ACHN (cell line): ENCODE measurements around the gene SYNE2.
"Not testable (repeated sequence)": the region's sequence is repeated elsewhere in the genome, so short reads cannot be mapped to it uniquely, and the experiment has no call there.

Experiments used
- DNase-seq: peaks from one replicate; pipeline ENCODE4 v3.0.0-alpha.2; 2015
- in situ Hi-C: cut with HindIII; loops from 2 replicates; pipeline ENCODE4 v1.10.0; 2017; ENCODE audit warnings: low sequenced_read_pairs, low pct_ligation_motif_present, low pct_unique_long_range_greater_than_20kb

SYNE2 gene

DNA sequence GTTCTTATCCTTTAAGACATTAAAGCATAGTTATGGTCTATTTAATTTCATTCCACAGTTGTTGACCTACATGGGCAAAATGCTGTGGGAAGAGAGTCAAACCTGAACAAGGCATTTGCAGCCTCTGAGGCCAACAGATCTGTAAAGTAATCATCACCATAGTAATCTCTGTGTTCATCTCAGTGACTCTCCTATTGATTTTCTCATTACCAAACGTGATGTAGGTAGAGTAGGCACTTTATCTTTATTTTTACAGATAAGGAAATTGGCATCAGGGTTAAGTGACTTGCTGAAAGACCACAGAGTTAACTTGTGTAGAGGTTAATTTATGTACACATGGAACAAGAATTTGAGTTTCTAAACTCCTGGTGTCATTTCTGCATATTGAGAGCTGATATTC, 238.4 kb downstream of the SYNE2 start:
- in situ Hi-C loops = no loop called here
- no peak for DNase-seq

DNA sequence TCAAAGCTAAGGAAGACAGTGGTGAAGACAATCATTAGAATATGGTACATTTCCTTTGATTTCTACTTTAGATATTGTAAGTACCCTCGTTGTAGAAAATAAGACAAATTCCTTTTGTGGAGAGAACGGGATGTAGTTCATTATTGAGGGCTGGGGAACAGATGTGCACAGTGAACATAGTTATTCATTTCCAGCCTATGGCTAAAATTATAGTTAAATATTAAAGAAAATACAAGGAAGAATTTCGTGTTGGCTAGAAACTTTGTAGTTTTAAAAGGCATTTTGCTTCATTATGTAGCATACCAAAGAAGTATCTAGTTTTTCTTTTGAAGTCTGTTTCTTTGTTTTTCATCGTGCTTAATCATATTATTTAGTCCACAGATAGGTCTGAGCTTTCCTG, 239.5 kb downstream of the SYNE2 start:
- in situ Hi-C loops = no loop called here

DNA sequence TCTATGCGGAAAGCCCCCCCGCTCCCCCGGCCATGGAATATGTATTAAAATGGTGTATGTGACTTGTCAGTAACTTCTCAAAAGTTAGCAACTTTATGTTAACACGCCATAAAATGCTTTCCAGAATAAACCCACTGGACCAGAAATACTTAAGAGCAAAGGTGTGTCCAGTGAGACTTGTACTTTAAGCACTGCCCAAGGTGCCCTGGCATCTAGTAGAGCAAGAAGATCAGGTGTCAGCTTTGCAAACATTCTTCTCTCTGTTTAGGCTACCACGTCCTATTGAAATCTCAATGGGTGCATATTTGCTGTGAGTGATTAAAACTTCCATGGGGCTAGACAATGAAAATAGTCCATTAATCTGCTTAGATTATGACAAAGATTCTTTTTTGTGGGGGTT, 240.1 kb downstream of the SYNE2 start:
- no peak for DNase-seq
- in situ Hi-C loops = no loop called here

More for the DNA sequence above, 239.5 kb downstream of the SYNE2 start:
- peak; percentile 53 for DNase-seq

DNA sequence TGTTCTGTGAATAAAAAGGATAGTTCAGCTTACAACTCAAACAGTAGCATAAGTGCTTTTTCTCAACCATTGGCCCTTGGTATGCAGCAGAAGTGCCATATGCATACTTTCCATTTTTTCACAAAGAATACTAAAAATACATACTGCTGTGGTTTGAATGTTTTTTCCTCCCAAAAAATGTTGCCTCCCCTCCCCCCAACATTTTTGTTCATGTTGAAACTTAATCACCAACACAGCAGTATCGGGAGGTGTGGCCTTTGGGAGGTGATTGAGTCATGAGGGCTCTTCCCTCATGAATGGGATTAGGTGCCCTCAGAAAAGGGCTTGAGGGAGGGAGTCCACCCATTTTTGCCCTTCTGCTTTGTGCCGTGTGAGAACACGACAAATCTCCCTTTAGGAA, 242.8 kb downstream of the SYNE2 start:
- in situ Hi-C loops = no loop called here
- DNase-seq = no peak

DNA sequence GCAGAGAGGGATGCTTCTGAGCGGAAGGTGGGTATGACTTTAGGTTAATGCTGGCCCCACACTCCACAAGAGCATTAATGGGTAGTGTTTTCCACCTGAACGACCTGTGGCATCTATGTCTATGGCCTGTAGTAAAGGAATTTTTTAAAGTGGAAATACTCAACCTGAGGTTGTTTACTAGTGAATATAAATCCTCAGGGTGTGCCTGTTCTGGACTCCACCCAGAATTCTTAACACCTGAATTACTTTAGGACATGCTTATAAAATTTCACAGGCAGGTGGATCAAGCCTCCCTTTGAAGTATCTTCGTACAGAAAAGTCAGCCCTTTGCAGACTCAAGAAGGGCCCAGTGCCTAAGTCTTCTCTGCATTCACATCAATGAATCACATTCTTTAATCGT, 245.3 kb downstream of the SYNE2 start:
- in situ Hi-C loops = no loop called here
- DNase-seq = no peak

DNA sequence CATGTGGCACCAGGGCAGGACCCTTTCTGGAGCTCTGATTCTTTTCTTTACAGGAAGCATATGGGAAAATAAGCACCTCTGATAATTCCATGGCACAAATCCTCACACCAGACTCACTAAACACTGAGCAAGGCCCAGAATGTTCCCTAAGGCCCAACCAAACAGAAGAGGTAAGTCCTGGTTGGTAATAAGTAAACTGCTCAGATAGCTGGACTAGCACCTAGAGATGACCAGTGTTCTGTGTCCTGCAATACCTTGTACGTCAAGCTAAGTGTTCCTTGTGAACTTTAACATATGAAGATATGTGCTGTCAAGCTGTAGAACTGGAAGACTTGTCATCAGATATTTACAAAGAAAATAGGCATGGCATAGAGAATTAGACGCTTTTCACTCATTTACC, 254.6 kb downstream of the SYNE2 start:
- no peak for DNase-seq
- in situ Hi-C loops = no loop called here

DNA sequence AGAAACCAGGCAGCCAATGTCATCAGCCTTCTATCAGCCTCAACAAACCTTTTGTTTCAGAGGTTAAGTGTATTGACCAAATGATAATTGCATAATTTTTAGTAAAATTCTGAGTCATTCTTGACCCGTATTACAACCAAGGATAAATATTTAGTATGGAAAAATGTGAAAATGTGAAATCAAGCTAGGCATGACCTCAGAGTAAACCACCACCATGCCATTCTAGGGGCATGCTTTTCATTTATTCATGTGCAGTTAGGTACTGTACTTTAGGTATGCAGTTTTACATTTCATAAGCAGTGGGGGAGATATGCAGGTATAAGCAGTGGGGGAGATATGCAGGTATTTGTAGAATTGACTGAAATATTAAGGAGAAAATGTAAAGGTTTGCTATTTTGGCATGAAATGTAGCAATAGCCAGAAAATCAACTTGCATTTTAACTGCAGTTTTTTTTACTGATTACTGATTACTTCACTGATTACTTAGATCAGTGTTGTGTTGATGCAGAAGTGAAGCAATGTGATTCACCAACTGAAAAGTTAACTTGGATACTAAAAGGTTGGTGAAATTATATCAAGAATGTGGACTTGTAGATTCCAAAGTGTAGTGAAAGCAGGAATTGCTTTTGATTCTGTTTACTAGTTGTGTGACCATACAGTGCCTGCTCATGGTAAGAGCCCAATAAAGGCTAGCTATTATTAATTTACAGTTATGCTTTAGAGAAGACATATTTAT, 257.2 kb downstream of the SYNE2 start:
- no peak for DNase-seq
- in situ Hi-C loops = no loop called here

DNA sequence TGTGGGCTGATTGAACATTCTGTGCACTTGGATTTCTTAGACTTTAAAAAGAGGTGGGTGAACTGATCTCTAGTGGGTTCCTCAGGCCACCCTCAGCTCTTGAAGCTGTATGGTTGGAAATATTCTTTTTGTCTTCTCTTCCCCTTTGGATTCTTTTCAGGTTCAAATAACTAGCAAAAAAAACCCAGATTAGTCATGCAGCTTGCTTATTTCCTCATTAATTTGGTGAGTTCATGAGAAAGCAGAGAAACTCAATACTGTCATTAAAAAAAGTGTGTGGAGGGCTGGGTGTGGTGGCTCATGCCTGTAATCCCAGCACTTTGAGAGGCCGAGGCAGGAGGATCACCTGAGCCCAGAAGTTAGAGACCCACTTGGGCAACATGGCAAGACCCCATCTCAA, 258.0 kb downstream of the SYNE2 start:
- in situ Hi-C loops = no loop called here
- no peak for DNase-seq

DNA sequence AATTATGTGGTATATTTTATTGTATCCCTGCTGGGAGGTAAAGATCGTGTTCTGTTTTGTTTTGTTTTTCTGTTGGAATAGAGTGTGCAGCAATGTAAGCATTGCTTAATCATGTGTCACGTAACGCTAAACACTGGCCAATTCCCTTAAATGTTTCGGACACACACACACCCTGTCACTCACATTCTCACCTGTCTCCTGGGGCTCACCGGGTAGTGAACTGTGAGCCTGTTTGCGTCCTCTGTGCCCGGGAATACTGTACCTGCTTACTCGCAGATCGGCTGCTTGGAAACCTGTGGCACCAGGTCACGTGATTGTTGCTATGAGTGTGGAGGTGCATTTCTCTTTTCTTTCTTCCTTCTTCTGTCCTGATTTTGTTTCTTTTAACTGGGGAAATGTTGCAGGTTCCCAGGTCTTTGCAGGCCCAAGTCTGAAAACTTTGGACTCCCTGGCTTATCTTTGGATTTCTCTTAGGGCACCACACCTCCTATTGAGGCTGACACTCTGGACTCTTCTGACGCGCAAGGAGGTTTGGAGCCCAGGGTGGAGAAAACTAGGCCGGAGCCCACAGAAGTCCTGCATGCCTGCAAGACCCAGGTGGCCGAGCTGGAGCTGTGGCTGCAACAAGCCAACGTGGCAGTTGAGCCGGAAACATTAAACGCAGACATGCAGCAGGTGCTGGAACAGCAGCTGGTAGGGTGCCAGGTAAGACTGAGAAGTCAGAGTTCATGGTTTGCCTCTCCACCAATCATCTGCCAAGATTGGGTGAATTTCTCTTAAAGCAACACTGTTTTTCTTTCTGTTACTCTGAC, 260.3 kb downstream of the SYNE2 start:
- in situ Hi-C loops = no loop called here
- no peak for DNase-seq

DNA sequence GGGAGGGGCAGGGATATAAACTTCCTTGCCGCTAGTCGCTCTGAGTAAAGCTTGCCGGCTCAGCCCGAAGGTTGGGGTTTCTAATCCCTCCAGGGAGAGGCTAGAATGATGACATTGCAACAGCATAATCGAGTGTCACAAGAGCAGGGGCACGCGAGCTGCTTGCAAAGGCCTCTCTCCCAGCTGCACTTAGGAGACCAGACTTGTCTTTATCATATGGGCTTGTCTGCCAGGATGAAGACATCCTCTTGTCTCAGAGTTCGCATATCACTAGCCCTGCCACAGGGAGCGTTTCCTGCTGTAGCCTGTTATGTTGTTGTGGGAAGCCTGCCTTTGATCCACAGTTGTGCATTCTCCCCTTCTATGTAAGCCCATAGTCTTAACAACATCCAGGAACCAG, 261.4 kb downstream of the SYNE2 start:
- no peak for DNase-seq
- in situ Hi-C loops = no loop called here

DNA sequence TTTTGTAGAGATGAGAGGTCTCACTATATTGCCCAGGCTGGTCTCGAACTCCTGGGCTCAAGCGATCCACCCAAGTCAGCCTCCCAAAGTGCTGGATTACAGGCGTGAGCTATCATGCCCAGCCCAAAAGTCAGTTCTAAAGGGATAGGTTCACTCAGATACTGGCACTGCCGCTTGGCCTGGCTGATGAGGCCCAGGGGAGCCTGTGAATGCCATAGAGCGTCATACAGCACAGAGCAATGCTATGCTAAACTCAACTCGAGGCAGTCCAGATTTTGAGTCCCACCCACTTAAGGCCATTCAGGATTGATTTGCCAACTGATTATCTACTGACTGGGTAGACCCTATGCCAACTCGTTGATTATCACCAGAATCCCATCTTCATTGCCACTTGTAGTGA, 262.0 kb downstream of the SYNE2 start:
- no peak for DNase-seq
- in situ Hi-C loops = no loop called here

DNA sequence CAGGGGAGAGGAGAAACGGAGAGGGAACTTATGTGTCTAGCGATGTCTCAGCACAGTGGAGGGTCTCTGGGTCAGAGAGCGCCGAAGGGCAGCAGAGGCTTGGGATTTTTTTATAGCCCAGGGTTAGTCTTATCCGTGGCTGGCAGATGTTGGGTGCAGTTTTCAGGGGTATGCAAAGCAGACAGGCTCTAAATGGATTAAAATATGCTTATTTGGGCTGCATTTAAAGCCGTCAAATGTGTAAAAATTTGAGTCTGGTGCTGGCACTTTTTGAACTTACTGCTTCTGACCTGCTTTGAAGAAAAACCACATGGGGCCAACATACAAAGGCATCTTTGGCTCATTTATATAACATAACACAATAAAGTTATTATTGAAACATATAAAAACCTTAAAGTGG, 262.6 kb downstream of the SYNE2 start:
- in situ Hi-C loops = no loop called here
- DNase-seq = no peak

DNA sequence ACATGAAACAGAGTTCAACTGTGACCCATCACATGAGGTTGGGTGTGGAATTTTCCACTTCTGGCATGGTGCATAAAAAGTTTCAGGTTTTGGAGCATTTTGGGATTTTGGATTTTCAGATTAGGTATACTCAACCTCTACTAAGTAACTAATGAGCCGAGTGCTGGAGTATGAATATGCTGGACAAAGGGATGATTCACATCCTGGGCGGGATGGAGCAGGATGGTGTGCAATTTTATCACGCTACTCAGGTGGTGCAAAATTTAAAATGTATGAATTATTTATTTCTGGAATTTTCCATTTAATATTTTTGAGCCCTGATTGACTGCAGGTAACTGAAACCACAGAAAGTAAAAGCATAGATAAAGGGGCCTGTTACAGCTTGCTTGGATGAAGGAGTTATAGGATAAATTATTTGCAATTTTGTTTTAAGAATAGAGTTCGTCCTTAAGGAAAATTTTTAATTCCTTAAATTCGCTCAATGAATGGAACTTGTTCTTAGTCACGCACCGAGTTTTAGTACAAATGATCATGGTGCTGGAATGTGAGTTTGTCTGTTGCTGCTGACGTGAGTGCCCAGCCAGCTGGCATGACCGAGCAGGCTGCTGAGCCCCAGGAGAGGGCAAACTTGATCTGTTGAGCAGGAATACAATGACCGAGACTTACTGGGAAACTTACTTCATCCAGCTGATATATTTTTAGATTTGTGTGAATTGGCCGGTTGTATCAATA, 265.0 kb downstream of the SYNE2 start:
- peak; percentile 85 for DNase-seq
- in situ Hi-C loops = no loop called here

DNA sequence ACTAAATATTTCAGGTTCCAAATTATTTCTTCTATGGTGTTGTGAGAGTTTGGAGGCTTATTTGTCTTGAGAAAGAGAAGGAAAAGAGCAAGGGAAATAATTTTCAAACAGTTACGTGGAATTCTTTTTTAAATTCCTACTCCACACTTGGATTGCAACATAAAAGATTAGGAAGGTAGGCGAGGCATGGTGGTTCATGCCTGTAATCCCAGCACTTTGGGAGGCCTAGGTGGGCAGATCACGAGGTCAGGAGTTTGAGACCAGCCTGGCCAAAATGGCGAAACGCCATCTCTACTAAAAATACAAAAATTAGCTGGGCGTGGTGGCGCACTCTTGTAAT, 265.6 kb downstream of the SYNE2 start:
- DNase-seq, in situ Hi-C loops: not testable (repeated sequence)

DNA sequence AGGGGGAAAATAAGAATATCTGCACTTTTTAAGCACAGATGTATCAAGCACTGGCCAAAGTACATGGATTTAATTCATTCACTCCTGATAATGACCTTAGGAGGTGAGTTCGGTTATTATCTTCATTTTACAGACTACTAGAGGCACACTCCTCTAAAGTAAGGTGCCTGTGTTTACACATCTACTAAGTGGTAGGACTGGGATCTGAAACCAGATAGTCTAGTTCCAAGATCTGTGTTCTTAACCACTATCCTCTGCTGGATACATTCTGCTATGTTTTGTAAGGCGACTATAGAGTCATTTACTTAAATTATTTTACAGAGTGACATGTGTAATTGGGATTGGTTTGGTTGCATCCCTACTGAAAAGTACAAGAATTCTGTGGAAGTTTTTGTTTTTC, 266.1 kb downstream of the SYNE2 start:
- in situ Hi-C loops = no loop called here
- DNase-seq = no peak

DNA sequence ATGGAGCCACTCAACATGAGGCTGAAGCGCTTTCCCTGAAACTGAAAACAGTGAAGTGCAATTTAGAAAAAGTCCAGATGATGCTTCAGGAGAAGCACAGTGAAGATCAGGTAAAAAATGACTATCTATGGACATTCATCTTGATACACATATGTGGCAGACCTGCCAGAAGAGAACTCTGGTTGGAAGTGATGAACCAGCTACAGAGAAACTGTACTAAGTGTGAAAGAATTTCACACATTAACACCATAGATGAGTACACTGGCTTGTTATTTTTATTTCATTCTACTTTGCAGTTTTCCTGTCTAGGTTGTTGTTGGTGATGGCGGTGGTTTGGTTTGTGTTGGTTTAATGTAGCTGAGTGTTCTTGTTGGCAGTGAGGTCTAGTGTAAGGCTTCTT, 266.7 kb downstream of the SYNE2 start:
- in situ Hi-C loops = no loop called here
- DNase-seq = no peak

DNA sequence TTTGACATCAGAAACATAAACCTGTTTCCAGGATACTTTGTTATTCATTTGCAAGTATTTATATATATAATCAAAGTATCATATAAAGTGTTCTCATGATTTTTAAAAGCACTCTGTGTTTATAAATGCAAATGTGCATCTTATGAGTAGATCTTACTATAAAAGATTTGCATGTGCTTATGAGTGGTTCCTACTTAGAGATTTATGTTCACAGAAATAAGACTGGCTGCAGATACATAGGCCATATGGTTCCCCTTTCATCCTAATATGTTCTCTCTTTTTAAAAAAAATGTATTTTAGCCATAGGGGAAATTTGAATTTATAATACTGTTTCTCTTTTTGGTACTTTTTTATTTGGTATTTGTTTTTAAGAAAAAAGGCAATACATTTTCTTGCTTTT, 267.2 kb downstream of the SYNE2 start:
- in situ Hi-C loops = no loop called here
- DNase-seq = no peak

DNA sequence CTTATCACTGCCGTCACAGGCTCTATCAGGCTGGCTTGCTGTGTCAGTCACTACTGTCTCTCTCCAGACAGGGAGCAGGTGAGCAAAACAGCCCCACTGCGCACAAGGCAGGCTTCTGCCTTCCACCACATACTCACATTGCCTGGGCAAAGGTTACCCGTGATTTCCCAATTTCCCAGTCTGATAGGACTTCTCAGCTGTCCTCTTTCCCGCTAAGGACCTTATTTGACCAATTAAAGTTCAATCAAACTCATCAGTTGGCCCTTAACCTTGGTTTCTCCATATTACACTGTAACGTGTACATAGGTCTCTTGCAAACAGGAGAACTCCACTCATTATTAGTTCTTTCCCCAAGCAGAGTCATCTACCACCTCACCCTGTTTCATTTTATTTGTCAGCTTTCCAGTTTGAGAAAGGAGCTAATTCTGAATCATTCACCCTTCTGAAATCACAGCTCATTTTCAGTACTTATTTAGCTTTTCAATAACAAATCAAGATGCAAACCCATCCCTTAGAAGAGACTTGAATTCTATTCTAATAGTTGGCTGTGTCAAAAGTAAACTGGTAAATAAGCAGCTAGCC, 270.5 kb downstream of the SYNE2 start:
- no peak for DNase-seq
- in situ Hi-C loops = no loop called here

DNA sequence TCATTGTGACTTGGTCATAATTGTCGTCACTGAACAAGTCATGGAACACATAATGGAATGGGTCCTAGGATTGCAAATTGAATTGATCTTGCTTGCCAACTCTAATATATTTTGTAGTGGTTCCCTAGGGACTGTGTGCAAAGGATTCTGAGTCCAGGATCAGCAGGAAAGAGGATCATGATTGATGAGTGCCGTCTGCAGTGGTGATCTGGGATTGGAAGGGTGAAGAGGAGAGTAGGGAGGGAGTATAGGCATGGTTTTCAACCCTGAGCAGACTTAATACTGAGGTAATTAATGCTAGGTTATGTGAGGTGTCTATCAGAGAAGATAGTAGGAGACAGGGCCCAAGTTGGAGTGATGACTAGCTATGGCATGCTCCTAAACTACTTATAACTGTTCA, 272.5 kb downstream of the SYNE2 start:
- in situ Hi-C loops = no loop called here
- DNase-seq = no peak
